ENCODE data around the gene SVOP.

DNA sequence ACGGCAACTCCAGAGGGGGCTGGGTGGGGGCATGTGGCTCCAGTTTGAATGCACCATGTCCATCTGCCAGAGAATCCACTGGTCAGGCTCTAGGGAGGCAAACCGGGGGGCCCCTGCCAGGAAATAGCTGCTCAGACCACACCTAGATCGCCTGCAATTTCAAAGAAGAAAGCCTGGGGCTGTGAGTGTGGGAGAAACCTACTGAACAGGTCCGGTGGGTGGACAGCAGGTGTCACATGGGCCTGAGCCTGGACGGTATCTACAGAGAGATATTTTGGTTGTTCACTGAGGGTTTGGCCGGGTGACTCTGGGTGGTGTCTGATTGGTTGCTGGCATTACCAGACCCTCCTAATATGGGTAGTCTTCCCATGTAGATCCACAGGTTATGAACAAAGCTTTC lies 109.0 kb downstream of the SVOP start:
- TF ChIP-seq, protein P1, sequence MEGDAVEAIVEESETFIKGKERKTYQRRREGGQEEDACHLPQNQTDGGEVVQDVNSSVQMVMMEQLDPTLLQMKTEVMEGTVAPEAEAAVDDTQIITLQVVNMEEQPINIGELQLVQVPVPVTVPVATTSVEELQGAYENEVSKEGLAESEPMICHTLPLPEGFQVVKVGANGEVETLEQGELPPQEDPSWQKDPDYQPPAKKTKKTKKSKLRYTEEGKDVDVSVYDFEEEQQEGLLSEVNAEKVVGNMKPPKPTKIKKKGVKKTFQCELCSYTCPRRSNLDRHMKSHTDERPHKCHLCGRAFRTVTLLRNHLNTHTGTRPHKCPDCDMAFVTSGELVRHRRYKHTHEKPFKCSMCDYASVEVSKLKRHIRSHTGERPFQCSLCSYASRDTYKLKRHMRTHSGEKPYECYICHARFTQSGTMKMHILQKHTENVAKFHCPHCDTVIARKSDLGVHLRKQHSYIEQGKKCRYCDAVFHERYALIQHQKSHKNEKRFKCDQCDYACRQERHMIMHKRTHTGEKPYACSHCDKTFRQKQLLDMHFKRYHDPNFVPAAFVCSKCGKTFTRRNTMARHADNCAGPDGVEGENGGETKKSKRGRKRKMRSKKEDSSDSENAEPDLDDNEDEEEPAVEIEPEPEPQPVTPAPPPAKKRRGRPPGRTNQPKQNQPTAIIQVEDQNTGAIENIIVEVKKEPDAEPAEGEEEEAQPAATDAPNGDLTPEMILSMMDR (conservative IDR thresholded peaks at IDR 0.05 in 1 of 2, IDR thresholded peaks at IDR 0.05 in 1 of 2; ENCODE audit: extremely low read depth in 1 of 2, insufficient read depth in 1 of 2, low read depth in 1 of 2, low read length in 2 of 2): no peak
- TF ChIP-seq EZH2 (IDR thresholded peaks at IDR 0.05; ENCODE audit: borderline replicate concordance, low read length): no peak

Data from mammary epithelial cell (primary cell).